HG03159 (cell line): Measurements from ENCODE around the gene DCX.
A peak's percentile ranks its signal among the peaks of the same experiment; 100 is the strongest.

Experiments
- ATAC-seq: cut with Tn5 transposase; IDR thresholded peaks from one replicate; pipeline ENCODE4 v1.9.1; 2021; ENCODE audit warnings: mild to moderate bottlenecking, moderate library complexity; ENCODE audit not compliant: unreplicated experiment

The DCX gene

GRCh38 chrX:111411983-111412382 lies at the start of gene DCX:
Gene DCX, minus strand, starts transcription at chrX:111412192. Its CDS starts 1,794 bp downstream, at chrX:111410398.
- no peak for ATAC-seq

- no peak for ATAC-seq
Measured at GRCh38 chrX:111460607-111461006, 48.6 kb upstream of the DCX start.

GRCh38 chrX:111447298-111447697 lies 35.3 kb upstream of the DCX start:
- ATAC-seq = peak; percentile 89

DNA sequence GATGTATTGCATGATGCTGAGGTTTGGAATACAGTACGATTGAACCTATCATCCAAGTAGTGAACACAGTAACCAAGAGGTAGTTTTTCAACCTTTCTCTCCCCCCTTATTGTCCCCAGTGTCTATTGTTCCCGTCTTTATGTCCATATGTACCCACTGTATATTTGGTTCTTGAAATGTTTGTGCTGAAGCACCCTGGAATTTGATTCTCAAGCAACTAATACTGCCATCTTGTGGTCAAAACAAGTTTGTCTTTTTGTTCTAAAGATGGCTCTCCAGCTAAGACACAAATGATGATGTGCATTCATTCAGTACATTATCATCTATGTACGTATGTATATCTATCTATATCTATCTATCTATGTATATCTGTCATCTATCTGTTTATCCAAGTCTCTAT lies 33.5 kb upstream of the DCX start:
- peak; percentile 59 for ATAC-seq

- ATAC-seq = no peak
Measured at GRCh38 chrX:111444881-111445280, 32.9 kb upstream of the DCX start.

DNA sequence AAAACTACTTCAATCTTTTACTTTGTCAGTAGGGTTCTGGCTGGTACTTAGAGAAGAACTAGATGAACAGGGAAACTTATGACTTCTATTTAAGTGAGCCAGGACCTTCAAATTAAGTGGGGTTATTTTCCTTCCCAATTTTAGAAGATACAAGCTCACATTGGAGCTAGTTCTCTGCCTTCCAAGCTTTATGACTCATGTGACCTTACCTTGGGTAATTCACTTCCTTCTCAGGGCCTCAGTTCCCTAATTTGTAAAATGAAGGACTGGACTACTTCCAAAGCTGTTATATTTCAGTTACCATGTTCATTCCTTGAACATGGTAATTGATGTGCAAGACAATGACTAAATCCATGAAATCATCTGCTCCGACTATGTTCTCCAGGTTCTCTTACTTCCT lies 32.0 kb upstream of the DCX start:
- no peak for ATAC-seq

DNA sequence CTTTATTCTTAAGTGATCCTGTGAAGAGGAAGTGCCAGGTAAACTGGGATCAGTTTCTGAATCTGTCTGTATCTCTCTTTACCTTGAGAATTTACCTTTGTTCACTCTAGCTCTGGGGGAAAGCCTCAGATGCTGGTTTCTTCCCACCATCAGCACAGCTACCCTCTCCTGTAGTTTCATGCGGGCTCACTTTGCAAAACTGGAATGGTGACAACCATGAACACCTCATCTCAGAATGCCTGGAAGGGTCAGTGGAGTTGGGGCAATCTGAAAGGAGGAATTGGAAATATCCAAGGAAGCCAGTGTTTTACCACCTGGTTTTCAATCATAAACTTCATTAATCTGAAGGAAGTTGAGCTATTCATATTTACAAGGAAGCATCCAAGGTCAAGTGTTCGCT lies 30.8 kb upstream of the DCX start:
- ATAC-seq = no peak

DNA sequence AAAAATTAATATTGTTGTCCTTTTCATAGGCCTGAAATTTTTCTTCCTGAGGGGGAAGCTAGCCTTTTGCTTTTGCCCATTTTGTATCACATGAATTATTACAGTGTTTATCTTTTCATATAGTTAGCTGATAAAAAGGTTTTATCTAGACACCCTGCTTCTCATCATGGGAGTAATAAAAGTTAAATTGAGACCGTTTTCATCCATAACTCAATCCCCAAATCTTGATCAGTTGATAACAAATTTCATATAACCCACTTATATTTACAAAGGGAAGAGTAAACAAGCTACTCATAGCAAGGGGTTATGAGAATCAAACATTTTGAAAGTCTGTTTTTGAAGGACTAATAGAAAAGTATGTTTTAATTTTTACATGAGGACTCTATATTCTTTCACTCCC lies 23.5 kb upstream of the DCX start:
- ATAC-seq = no peak

DNA sequence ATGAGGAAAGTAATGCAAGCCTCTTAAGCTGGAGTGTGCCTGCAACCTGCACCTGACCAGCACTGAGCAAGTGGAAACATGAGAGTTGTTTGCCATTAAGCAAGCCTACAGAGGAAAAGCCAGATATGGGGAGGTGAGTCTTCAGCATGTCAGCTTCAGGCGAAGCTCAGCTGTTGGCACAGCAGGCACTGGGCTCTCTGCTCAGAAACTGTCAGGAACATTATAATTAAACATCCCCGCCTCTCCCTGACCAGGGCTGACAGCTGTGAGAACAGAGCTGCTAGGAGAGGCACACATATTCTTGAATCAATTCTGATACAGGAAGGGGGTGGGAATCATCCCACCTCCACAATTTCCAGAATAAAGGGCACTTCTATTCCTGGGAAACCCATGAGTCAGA lies 19.0 kb upstream of the DCX start:
- no peak for ATAC-seq

GRCh38 chrX:111411557-111411956 lies 435 bp downstream of the DCX start:
- no peak for ATAC-seq

DNA sequence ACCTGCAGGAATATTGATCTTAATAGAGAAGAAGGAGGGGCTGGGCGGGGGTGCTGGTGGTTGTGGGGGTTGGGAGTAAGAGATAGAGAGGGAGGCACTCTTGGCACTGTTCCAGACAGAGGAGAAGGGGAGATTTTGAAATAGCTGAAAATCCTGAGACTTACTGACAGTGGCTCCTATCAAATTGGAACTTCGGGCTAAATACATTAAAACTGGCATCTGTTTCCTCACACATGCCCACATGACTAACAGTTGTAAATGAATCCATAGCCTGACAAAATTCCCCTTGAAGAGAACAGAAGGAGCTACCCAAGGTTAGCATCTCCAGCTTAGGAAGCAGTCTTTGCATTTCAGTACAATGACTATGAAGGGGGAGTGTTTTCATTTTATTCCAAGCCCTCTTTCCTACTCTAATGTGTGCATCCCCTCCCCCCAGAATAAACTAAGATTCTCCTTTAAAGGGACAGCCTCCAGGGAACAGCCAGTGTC lies 1.4 kb downstream of the DCX start:
- no peak for ATAC-seq

DNA sequence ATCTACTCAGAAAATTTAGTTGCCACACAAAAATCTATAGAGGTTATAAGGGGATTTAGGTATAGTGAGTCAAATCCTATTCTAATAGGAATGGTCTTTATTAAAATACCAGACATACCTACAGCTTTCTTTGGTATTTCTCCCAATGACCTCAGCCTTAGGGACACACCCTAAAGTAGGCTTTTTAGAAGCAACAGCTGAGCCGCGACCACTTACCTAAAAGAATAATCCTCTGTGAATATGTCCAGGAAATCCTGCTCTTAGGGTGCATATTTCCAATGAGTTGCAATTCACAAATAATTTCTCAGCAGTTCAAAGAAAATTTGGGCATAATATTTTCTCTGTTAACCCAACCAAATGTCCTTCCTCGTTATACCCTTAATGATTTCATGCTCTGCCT lies 2.7 kb downstream of the DCX start:
- no peak for ATAC-seq

DNA sequence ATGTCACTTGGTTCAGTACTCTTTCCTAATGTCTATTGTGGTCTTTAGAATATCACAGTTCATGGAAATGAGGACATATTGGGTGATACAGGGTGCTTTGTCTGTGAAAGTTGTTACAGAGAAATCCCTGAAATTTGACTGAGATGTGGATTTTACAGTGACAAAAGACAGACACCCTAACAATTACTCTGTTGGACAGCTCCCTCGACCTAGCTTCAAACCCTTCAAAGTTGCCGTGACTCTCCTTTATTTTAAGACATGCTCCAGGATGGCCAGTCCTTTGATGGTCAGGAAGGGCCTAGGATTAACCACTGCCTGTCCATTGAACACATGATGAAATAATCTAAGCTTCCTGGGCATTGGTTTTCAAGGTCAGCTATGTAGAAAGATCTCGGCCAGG lies 4.0 kb downstream of the DCX start:
- ATAC-seq = no peak

GRCh38 chrX:111402344-111402743 lies 9.6 kb downstream of the DCX start:
- ATAC-seq = no peak

DNA sequence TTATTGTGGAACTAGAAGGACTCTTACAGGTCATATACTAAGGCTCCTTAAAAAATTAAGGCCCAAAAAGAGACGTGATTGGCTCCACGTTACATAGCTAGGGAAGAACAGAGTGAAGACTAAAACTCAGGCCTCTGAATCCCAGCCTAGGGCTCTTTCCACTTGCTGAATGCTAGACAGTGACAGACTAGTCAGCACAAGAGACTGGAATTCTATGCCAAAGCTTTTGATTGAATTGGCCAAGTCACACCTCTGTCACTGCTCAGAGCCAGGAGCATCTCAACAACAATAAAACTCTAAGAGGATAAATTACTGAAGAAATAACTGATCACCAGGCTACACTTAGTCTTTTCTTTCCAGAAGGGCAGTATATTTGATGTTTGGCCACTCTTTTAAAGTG lies 16.8 kb downstream of the DCX start:
- no peak for ATAC-seq

GRCh38 chrX:111394569-111394968 lies 17.4 kb downstream of the DCX start:
- no peak for ATAC-seq

DNA sequence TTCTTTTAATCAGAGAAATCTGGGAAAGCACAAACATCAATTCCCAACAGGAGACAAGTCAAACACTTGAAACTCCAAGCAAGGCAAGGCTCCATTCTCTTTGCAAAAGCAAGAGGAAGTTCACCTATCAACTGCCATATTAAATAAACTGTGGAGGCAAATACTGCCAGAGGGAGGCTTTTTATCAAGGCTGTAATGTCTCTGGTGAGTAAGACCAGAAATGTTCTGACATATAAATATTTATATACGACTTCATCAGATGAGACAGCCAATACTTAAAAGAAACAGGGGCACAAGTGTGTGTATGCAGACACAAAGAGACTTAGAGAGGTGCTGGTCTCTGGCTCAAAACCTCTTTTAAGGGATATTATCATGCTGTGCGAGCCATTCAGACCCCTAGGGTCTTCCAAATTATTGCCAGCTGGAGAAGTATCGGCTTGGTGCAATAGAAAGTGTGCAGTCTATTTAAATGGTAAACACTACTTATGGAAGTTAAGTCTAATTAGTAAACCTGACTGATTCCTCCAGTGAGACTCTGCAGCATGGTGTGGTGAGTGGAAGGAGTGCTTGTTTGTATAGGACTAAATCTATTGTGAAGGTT lies 24.4 kb downstream of the DCX start:
- ATAC-seq = no peak

DNA sequence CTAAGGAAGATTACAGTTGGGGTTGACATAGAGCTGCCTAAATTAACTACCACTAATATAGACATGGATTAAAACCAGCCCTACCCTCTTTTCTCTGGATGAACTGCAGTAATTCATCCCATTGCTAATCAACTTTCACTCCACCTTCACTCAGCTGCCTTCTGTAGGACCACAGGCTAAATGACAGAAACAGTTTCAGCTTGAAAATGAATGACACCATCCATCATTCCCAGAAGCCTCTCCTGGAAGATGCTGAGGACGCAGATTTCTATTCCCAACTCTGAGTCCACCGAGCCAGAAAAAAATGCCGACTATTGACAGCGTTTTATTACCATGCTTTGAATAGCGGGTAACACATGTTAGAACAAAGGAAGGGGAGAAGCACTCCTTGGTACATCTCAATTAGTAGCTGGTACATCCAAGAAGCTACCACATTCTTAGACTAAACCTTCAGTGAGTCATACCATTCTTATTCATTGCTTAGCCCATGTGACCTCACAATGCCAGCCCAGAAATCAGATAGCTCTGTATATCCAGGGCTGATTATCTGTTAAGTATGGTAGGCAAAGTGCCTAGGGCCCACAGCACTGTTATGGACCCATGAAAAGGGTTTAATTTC lies 25.3 kb downstream of the DCX start:
- no peak for ATAC-seq

DNA sequence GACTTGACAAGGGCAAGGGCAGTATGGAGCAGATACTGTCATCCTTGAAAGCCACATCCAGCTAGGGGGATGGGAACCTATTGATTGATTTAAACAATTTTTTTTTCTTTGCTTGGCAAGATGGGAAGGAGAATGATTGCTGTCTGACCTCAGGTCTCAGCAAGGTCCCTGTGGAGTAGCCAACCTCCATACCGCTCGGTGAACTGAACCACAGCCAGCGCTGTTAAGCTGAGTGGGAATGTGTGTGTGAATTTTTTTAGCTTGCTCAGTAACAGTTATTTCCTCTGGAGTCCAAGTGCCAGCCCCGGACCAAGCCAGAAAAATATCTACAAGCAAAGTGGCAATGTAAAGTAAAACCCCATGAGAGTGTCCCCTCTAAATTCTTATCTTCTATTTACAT lies 25.9 kb downstream of the DCX start:
- ATAC-seq = no peak

DNA sequence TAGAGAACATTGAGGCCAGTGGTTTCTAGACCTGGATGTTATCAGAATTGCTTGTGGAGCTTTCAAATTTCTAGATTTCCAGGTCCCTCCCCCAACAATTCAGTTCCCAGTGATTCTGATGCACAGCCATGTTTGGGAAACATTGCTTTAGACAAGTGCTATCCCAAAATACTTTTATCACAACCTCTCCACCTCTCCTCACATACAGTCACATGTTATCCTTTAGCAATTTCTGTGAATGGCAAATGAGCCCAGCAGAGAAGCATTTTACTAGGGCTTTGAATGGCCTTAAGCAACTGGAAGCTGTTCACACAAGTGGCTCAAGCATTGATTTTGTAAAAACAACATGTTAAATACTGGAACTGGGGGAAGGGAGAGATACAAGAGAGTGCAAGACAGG lies 29.7 kb downstream of the DCX start:
- no peak for ATAC-seq

- no peak for ATAC-seq
Measured at GRCh38 chrX:111376897-111377578, 35.0 kb downstream of the DCX start.

DNA sequence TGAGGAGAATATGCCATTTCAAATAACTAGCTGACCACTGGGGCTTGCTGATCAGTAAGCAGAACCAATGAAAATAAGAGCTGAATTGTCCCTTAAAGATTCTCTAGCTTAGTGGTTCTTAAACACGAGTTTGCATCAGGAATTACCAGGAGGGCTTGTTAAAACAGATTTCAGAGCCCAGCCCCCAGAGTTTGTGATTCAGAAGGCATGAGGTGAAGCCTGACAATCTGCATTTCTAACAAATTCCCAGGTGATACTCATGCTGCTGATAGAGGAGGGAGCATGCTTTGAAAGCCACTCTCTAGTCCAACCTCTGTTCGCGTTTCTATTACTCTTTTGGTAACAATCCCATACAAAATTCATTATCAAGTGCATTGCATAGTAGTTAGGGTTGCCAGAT lies 35.5 kb downstream of the DCX start:
- ATAC-seq = no peak
